ENCODE data around the gene NACAD. TPM values are rescaled to one million over a fixed set of nuclear protein-coding genes. Genes with fewer than 3 reads are reported as not detected.

Gene NACAD
- 10 to 100 TPM in 1 of 4 donors, 1 to 10 TPM in 2, under 1 TPM in 1; 0.51 to 26.9 (median 5.4) TPM for total RNA-seq

- H3K36me3 ChIP-seq: no peaks in the 10 kb centered on the region
- H3K27me3 ChIP-seq: no peaks in the 10 kb centered on the region
- H3K4me3 ChIP-seq: peak within 1 kb of the TSS; percentile 48 to 56
- DNase-seq: peak; percentile 56 to 69
- no peak for TF ChIP-seq CTCF (IDR thresholded peaks at IDR 0.05)
- peak in 1 of 2 donors; percentile 57 for TF ChIP-seq POLR2A (IDR thresholded peaks at IDR 0.05)
- H3K9me3 ChIP-seq: no peaks in the 10 kb centered on the region
- no peaks in the 10 kb centered on the region for H3K4me1 ChIP-seq
- peak within 1 kb of the TSS; percentile 76 to 88 for H3K27ac ChIP-seq
- intact Hi-C loops (cut with DNase I; ENCODE audit: low total_unique reads): no loop called here
These were observed at the start of gene NACAD for GRCh38 chr7:45088821-45089340. NACAD (minus strand) TSS chr7:45088969; CDS start chr7:45088894, 75 bp downstream.

- intact Hi-C loops (cut with DNase I; ENCODE audit: low total_unique reads): no loop called here
- no peak overlapping the region for H3K4me3 ChIP-seq
- no peaks in the 10 kb centered on the region for H3K27me3 ChIP-seq
- H3K27ac ChIP-seq: no peak overlapping the region
- no peaks in the 10 kb centered on the region for H3K36me3 ChIP-seq
- no peaks in the 10 kb centered on the region for H3K4me1 ChIP-seq
- peak; percentile 58 to 60 for DNase-seq
- TF ChIP-seq POLR2A (IDR thresholded peaks at IDR 0.05): no peak
- TF ChIP-seq CTCF (IDR thresholded peaks at IDR 0.05): peak; percentile 77 to 88 (median 84)
- H3K9me3 ChIP-seq: no peaks in the 10 kb centered on the region
These were observed 47.6 kb upstream of the NACAD start for GRCh38 chr7:45136106-45137060.

- TF ChIP-seq POLR2A (IDR thresholded peaks at IDR 0.05) (no peak), CTCF (IDR thresholded peaks at IDR 0.05) (no peak)
- Histone ChIP-seq H3K36me3 (no peaks in the 10 kb centered on the region), H3K27me3 (no peaks in the 10 kb centered on the region), H3K27ac (no peak overlapping the region), H3K4me1 (no peaks in the 10 kb centered on the region), H3K4me3 (no peak overlapping the region), H3K9me3 (no peaks in the 10 kb centered on the region)
- no peak for DNase-seq
- intact Hi-C loops (cut with DNase I; ENCODE audit: low total_unique reads): no loop called here
These were observed 45.1 kb upstream of the NACAD start for GRCh38 chr7:45133877-45134276.

GRCh38 chr7:45133352-45133751 is 44.6 kb upstream of the NACAD start:
- Histone ChIP-seq H3K27me3 (no peaks in the 10 kb centered on the region), H3K9me3 (no peaks in the 10 kb centered on the region), H3K36me3 (no peaks in the 10 kb centered on the region), H3K4me1 (no peaks in the 10 kb centered on the region), H3K27ac (no peak overlapping the region), H3K4me3 (no peak overlapping the region)
- TF ChIP-seq CTCF (IDR thresholded peaks at IDR 0.05) (no peak), POLR2A (IDR thresholded peaks at IDR 0.05) (no peak)
- DNase-seq: no peak
- intact Hi-C loops (cut with DNase I; ENCODE audit: low total_unique reads): no loop called here

GRCh38 chr7:45132708-45133320 is 44.0 kb upstream of the NACAD start:
- Histone ChIP-seq H3K27ac (no peak overlapping the region), H3K4me1 (no peaks in the 10 kb centered on the region), H3K27me3 (no peaks in the 10 kb centered on the region), H3K4me3 (no peak overlapping the region), H3K36me3 (no peaks in the 10 kb centered on the region), H3K9me3 (no peaks in the 10 kb centered on the region)
- intact Hi-C loops (cut with DNase I; ENCODE audit: low total_unique reads): no loop called here
- TF ChIP-seq POLR2A (IDR thresholded peaks at IDR 0.05): no peak
- no peak for TF ChIP-seq CTCF (IDR thresholded peaks at IDR 0.05)
- no peak for DNase-seq

All from uterus (tissue), 4 donors.